Islet of Langerhans (tissue), 1 donor: ENCODE results near the gene ZNF236.
A peak's percentile ranks its signal among the peaks of the same experiment; 100 is the strongest.
"Not testable (repeated sequence)": the region's sequence is repeated elsewhere in the genome, so short reads cannot be mapped to it uniquely, and the experiment has no call there.

Source experiments
- FAIRE-seq: peaks from one replicate; lab custom pipeline; 2011; peaks lifted over from hg19 to GRCh38; lab: Jason Lieb, UNC

The ZNF236 gene

DNA sequence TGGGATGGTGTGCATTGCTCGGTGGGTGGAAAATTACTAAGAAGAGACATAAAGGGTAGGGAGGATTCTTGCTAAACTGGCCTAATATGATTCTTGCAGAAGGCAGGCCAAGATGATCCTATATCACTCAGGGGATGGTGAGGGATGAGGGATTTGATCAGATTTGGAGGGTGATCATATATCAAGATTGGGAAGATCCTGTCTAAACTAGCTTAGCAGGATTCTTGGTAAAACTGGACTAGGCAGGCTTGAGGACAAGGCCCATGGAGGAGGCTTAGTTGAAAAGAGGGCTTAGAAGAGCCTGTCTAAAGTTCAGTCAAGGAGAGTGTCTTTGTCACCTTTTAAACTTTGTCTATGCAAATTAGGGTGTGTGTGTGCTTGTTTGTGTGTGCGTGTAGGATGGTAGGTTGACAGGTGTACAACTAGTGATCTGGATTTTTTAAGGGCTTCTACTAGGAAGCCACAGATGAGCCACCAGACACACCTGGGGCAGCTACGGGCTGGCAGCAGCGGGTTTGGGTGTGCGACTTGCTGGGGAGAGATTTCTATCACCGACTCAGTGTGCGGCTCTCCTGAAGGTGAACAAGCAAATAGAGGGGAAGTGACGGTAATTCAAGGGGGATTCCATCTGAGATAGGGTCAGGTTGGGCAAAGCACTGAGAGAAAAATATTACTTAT lies 168.1 kb downstream of the ZNF236 start:
- not testable (repeated sequence) for FAIRE-seq

DNA sequence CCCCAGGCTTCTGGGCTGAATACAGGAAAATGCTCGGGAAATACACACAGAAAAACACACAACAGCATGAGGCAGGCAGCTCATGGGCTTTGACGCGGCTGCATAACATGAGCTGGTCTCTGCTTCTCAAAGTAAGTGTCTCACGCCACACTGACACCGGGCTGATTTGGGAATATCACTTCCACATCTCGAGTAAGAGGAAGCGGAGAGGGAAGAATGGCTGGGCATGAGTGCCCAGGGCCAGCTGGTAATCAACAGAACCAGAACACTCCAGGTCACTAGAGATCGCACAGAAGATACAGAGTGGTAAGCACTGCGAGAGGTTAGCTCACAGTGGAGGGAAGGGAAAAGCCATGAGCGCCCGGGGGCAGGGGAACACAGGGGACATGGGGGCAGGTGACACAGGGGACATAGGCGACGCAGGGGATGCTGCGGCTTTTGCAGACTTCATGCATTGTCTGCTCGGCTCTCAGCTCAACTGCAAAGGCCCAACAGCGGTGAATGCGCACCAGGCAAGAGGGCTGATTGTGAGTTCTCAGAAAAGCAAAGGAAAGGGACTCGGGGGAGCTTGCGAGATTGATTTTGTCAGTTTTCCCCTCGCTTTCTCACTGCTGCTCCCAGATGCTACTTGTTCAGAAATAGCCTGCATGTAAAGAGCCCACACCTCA lies 168.8 kb downstream of the ZNF236 start:
- no peak for FAIRE-seq

DNA sequence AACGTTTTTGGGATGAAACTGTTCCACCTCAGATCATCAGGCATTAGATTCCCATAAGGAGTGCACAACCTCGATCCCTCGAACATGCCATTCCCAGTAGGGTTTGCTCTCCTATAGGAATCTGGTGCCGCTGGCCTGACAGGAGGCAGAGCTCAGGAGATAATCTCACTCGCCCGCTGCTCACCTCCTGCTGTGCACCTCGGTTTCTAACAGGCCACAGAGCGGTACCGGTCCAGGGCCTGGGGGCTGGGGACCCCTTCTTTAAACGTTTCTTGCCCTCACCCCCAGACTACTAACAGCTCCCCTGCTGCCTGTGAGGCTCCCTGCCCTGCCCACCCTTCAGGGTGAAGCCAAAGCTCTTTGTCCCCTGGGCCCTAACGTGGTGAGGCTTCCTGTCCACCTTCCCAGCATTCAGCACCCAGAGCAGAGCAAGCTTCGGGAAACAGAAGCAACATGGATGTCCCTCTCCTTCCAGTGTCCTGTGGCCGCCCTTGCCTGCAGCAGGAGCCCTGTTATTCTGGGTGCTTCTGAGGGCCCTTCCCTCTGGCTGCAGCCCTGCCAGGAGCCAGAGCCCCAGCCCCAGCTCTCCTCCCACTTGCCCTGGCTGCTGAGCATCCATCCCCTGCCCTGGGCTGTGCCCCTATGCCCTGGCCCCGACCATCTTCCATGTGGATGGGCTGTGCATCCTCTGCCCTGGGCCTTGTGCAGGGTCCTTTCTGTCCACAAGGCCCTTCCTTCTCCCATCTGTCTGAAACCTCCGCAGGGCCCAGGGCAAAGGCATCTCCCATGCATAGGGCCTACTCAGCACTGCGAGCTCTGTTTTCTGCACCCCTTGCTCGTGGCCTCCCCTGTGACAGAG lies 170.1 kb downstream of the ZNF236 start:
- no peak for FAIRE-seq

DNA sequence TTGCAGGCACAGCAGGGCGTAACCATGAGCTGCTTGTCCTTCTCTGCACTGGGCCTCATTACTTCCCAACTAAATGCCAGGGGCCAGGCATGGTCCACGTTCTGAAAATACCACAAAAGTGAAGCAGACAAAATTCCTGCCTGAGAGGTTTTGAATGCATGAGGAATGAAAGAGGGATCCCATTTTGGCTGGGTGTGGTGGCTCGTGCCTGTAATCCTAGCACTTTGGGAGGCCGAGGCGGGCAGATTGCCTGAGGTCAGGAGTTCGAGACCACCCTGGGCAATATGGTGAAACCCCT lies 170.7 kb downstream of the ZNF236 start:
- FAIRE-seq = no peak

DNA sequence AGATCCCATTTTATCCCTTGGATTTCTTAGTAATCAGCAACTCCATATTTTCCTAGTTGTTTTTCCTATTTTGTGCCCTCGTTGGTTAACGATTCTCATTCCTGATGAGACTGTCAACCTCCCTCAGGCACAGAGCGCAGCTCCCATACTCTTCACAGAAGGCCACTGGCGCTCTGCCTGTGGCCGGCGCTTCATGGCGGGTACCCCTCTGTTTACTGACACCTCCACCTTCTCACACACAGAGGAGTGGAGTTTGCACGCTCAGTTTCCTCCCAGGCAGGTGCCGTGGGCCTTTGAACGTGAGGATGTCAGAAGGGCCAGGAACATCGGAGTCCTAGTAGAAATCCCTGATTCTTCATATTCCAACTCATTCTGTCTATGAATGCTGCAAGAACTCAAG lies 171.2 kb downstream of the ZNF236 start:
- no peak for FAIRE-seq

DNA sequence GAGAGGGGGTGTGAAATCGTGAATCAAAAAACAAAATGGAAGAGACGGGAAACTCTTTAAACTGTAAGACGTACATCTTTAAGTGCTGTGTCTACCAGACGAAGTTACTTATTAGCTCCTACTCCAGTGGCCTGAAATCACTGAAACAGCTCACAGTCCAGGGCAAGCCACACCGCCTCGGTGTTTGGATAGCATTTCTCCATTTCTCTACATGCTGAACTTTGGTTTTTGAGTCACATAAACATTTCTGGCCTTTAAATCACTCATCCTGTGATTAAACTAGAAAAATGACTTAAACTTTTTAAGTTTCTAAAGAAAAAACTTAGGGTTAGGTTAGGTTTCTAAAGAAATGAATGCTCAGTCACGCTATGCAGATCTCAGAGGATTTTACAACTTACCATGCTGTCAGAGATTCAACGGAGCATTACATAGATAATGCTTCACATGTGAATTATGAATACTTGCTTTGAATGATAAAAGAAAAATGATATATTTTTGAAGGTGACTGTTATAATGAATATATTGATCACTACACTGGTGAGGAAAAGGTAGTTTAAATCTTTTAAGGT lies 171.8 kb downstream of the ZNF236 start:
- no peak for FAIRE-seq

DNA sequence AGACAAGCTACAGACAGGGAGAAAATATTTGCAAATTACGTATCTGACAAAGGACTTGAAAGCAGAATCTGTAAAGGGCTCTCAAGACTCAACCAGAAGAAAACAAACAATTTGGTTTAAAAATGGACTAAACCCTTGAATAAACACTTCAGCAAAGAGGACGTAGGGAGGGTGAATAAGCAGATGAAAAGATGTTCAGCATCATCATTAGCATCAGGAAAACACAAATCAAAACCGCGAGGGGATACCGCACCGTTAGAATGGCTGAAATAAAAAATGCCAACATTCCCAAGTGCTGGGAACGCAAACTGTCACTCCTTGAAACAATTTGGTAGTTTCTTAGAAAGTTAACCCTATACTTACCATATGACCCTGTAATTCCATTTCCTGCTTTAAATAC lies 173.5 kb downstream of the ZNF236 start:
- no peak for FAIRE-seq

DNA sequence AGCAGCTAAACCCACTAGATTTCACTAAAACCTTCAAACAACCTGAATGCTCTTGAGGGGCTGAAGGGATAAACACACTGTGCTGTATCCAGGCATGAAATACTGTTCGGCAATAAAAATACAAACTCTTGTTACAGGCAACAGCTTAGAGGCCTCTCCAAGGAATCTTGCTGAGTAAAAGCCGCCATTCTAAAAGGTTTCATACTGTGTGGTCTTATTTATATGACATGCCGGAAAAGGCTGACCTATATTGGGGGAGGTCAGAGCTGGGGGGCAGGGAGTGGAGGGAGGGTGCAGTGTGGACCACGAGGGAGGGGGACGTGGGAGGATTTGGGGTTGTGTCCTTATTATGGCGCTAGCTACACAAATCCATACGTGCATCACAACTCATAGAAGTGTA lies 174.1 kb downstream of the ZNF236 start:
- no peak for FAIRE-seq

DNA sequence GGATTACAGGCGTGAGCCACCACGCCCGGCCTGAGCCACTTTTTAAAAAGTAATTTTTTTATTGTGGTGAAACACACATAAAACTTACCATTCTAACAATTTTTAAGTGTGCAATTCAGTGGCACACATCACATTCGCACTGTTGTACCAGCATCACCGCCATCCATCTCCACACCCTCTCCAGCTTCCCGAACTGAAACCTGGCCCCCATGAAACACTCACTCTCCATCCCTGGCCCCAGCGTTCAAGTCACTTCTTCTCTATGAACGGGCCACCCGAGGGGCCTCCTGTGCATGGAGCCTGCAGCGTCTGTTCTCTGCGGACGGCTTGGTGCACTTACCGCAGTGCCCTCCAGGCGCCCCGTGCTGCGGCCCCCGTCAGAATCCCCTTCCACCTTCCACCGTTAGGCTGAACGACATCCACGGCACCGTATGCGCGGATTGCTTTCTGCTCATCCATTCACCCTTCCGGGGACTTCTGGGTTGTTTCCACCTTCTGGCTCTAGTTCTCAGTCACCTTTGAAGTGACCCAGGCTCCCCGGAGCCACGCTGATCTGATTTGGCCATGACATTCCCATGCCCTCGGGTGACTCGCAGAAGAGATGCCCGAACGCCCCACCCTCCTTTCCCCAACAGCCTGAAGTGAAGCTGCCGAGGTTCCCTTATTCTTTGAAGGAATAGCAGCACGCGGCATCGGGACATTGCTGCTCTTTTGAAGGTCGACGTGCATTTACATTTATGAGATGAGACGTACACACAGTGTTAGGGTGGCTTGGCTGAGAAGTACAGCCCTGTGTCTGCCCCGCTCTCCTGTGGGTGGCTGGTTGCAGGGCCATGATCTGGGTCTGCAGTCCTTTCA lies 175.8 kb downstream of the ZNF236 start:
- no peak for FAIRE-seq

DNA sequence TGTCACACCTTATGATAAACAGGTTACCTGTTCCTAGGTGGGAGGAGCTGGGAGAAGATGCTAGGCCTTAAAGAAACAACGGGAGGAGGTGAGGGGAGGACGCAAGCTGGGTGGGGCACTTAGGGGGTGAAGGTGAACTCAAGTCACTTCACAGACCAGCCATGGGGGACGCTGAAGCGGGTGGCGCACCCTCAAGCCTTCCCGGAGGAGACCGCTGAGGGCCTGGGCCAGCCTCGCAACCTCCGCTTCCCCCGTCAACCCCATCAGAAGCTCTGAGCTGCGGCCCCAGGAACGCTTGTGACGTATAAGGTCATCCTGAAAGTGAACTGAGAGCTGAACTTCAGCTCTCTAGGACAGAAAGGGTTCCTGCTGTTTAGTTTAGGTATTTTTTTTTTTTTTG lies 176.7 kb downstream of the ZNF236 start:
- FAIRE-seq = no peak

DNA sequence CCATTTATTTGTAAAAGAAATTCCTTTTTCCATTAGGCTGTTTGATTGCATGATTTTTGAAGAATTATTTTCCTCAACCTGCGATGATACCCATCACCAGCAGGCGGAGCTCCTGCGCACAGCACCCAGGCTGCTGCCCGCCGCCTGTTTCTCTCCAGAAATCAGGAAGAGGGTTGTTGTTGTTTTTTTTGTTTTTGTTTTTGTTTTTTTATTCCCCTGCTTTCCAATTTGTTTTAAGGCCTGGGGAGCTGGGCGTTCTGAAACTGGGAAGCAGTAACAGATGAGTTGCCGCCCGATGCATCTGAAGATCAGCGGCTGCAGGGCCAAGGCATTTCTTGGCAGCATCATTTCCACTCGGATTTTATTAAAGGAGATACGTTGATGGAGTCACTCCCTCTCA lies 178.2 kb downstream of the ZNF236 start:
- FAIRE-seq = peak; percentile 64

DNA sequence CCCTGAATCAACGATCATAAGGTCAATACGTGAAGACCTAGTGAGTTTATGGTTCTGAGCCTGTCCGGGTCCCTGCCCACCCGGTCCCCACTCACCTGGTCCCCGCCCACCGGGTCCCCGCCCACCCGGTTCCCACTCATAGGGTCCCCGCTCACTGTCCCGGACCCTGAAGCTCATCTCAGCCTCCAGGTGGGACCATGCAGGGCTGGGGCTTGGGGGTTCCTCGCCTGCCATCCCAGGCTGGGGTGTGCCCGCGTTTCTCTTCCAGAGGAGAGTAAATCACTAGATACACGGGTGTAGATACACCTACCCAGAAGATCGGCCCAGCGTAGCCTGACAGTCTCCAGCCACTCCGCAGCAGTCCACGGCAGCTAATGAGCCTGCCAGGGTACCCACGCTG lies 178.7 kb downstream of the ZNF236 start:
- no peak for FAIRE-seq

DNA sequence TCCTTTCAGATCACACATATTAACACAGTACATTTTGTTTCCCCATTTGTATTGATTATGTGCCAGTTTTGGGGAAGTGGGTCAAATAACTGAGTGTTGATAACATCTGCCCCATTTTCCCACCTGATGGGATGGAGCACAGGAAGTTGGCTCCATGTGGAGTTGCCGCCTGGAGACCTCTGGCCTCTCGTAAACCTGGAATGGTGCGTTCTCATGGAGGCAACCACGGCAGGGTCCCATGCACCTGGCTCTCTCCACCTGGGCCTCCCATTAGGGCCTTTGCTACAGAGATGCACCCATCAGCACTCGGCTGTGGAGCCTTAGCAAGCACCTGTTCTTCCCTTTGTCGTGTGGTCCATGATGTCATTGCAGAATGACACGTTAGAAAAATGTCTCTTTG lies 179.6 kb downstream of the ZNF236 start:
- no peak for FAIRE-seq

DNA sequence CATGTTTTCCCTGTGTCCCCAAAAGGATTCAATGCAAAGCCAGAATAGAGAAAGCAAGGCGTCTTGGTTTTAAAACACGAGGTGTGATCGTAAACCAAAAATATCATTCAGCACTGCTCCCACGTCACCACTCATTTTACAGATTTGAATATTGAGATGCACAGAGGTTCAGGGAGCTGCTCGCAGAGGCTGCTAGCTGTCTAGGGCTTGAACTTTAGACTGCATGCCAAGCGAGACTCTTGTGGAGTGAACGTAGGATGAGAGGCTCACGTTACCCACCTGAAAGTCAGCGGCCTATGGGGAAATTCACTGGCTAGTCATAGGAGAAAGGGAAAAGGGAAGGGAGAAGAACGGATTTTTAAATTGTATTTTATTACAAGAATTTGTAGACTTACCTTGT lies 180.1 kb downstream of the ZNF236 start:
- no peak for FAIRE-seq

DNA sequence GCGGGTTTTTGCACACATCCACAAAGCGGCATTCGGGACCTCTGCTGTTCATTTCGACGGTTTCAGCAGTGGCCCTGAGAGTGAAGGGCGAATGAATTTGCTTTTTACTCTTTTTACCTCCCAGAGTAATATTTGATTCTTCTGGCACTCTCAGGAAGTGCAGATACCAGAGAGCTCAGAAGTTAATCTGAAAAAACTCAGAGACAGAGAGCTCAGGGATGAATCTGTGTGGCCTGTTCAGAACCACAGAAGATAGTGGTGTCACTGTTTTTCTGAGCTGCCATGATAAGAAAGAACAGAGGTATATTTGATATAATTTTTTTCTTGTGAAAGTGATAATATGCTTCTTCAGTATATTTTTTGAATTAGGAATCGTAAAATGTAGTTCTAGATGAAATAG lies 181.0 kb downstream of the ZNF236 start:
- no peak for FAIRE-seq

DNA sequence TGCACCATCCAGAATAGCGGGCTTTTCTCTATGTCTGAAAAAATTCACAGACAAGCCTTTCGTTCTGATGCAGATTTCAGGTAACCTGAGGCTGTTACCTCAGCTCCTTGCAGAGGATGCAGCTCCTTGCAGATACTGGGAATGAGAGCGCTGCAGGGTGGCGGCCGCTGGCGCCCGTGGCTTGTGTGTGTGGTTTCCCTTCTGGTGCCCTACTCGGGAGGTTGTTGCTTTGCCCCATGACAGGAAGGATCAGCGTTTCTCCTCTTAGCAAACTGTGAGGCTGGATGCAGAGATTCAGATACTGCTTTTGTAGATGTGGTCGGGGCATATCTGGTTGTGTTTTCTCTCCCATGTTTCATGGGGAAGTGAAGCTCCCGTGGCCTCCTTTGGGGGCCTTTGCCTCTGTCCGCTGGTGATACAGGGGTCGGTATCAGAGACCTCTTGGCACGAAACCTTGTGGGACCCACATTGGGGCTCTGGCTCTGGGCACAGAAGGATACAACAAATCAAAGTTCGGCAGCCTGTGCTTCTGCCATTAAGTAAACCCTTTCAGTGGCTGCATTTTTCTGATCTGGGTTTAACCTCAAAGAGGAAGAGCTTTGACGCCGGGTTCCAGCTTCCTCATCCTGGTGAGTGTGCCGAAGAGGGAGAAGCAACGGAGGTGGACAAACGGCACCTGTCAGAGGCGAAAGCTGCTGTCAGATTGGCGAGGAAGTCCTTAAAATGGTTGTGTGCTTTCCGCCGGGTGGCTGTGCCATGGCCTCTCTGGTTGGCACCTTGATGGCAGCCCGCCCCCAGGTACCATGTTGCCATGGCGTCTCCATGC lies 182.4 kb downstream of the ZNF236 start:
- no peak for FAIRE-seq

DNA sequence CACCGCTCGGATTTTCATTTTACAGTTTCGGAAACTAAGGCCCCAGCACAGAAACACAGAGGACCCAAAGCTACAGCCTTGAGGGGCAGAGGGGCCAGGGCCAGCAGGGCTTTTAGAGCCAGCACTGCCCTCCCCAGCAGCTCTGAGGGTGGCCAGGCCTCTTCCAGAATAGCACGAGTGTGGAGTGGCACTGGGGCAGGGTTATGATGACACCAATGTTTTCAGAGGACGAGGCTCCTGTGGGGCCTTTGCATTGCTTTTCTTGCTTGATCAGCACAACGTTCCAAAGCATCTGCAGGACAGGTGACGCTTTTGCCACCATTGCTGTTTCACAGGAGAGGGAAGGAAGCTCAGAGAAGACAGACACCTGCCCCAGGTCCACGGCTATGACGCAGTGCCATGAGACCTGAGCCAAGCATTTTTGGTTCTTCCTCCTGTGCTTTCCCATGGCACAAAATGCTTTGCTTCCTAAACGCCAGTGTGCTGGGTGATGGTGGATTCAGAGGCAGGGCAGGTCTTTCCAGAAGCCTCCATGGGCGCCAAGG lies 183.4 kb downstream of the ZNF236 start:
- FAIRE-seq = no peak

DNA sequence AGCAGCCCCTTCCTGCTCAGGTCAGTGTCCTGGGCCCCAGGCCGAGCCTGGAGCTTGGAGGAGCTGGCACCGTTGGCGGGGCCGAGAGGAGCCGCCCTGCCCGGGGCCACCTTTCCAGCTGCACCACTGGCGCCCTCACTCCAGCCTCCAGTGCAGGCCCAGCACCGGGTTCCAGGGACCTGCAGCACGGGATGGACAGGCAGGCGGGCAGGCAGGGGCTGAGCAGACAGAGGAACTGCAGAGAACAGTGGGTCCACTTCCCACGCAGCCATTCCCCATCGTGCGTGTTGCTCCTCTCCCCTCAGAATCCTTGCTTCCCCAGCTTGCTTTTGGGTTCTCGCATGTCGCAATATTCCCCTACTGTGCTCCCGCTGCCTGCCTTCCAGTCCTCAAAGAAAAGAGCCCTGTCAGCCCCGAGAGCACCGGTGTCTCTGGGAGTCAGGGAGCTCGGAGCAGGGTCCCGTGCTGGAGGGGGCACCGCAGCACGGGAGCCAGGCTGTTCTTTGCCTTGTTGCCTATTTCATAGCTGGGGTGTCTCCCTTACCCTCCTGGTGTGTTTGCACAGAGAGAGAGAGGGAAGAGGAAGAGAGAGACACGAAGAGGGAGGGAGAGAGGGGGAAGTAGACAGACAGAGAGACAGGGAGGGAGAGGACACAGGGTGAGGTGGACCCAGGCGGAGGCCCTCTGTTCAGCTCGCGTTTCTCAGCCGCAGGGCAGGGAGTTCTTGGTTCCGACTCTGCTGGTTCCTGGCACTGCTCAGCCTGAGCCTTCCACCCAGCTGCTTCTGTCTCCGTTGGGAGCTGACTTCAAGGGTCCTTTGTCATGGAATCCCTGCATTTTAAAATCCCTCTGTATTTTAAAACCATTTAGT lies 184.2 kb downstream of the ZNF236 start:
- no peak for FAIRE-seq

DNA sequence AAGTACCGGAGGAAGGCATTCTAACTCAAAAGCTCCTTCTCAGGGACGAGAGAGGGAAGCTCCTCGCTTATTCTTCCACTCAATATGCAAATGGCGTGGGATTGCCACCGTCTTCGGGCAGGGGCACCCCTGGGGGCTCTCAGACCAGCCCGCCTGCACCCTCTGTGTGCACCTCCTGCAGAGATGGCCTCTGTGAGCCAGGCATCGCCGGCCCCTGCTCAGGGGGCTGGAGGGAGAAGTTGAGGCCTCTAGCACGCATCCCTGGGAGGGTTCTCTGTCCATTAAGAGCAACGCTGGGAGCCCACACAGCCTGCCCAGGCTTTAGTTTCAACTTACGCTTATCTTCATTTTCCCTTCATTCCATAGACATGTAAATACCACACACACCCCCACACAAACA lies 184.9 kb downstream of the ZNF236 start:
- FAIRE-seq = no peak

DNA sequence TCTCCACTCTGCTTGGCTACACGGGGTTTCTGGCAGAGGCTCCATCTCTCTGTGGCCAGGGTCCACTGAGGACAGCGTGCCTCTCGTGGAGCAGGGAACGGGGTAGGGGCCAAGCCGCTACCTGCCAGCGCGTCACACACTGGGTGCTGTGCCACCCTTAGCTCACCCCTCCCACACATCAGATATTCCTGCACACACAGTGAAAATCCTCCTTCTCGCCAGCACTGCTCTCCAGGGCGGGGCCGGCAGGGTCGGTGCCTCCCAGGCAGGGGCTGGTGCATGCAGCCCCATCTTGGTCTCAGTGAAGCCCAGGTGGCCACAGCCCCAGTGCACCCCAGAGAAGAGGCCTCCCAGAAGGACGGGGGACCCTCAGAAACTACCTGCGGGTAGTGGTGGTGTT lies 185.6 kb downstream of the ZNF236 start:
- FAIRE-seq = no peak
